PC-9 (cell line): ENCODE measurements around the gene SMCO2. TPM values are rescaled to one million over a fixed set of nuclear protein-coding genes. Genes with fewer than 3 reads are reported as not detected.

Experiments
- BruUV-seq: library from RNA; stranded (reverse); fragments of 400-500 nt; replicated peaks from 2 replicates; lab custom pipeline; 2021; lab: Mats Ljungman, UMichigan
- CTCF ChIA-PET: fragments of 300-600 bp; sonication (Branson Sonifier 250); formaldehyde crosslinking; loops from one replicate; lab custom pipeline; 2022; ENCODE audit warnings: antibody characterized with exemption; lab: Charles Lee
- POLR2A ChIA-PET: fragments of 300-600 bp; sonication (Branson Sonifier 250); formaldehyde crosslinking; loops from one replicate; lab custom pipeline; 2022; ENCODE audit warnings: antibody characterized with exemption; ENCODE audit not compliant: unreplicated experiment; lab: Charles Lee
- DNase-seq, 2 experiments: peaks; one replicate each; pipeline versions ENCODE4 v3.0.0 to v3.0.0-alpha.2; 2015 to 2022; ENCODE audit warnings: mixed read lengths in 1 of 2
- H2AFZ ChIP-seq: fragments of 200-600 bp; sonication (generic); 2 replicates; pipeline ENCODE4 v1.8.1; 2017; ENCODE audit warnings: antibody characterized with exemption
- H3F3A ChIP-seq: fragments of 200-600 bp; sonication (generic); 2 replicates; pipeline ENCODE4 v1.8.1; 2017; ENCODE audit warnings: antibody characterized with exemption, mild to moderate bottlenecking, low read depth; ENCODE audit not compliant: insufficient read depth
- H3K27ac ChIP-seq: fragments of 200-600 bp; sonication (generic); 2 replicates; pipeline ENCODE4 v1.6.1; 2016; ENCODE audit warnings: mixed run types
- H3K27me3 ChIP-seq: fragments of 200-600 bp; sonication (generic); 2 replicates; pipeline ENCODE4 v1.6.1; 2016; ENCODE audit warnings: low read depth, mixed run types; ENCODE audit not compliant: insufficient read depth
- H3K36me3 ChIP-seq: fragments of 200-600 bp; sonication (generic); 2 replicates; pipeline ENCODE4 v1.6.1; 2016; ENCODE audit warnings: low read depth, mixed run types
- H3K4me1 ChIP-seq: fragments of 200-600 bp; sonication (generic); replicated peaks from 2 replicates; pipeline ENCODE4 v1.6.1; 2016; ENCODE audit warnings: mixed run types; ENCODE audit not compliant: insufficient read depth
- H3K4me2 ChIP-seq: fragments of 200-600 bp; sonication (generic); 2 replicates; pipeline ENCODE4 v1.6.1; 2017; ENCODE audit warnings: mixed run types
- H3K4me3 ChIP-seq: fragments of 200-600 bp; sonication (generic); 2 replicates; pipeline ENCODE4 v1.6.1; 2016; ENCODE audit warnings: mixed run types
- H3K79me2 ChIP-seq: fragments of 200-600 bp; sonication (generic); 2 replicates; pipeline ENCODE4 v1.6.1; 2017; ENCODE audit warnings: low read depth, mixed run types
- H3K9me2 ChIP-seq: fragments of 200-600 bp; sonication (generic); 2 replicates; pipeline ENCODE4 v1.8.1; 2017; ENCODE audit warnings: mild to moderate bottlenecking; ENCODE audit not compliant: insufficient read depth
- H3K9me3 ChIP-seq: fragments of 200-600 bp; sonication (generic); 2 replicates; pipeline ENCODE4 v1.8.1; 2016; ENCODE audit warnings: low read depth; ENCODE audit not compliant: insufficient read depth
- H4K20me1 ChIP-seq: fragments of 200-600 bp; sonication (generic); 2 replicates; pipeline ENCODE4 v1.8.1; 2017; ENCODE audit not compliant: insufficient read depth
- CTCF ChIP-seq: fragments of 200-600 bp; sonication (generic); conservative IDR thresholded peaks from 2 replicates; pipeline ENCODE4 v1.6.1; 2017; ENCODE audit warnings: mixed run types, antibody characterized with exemption, mild to moderate bottlenecking, moderate library complexity
- EZH2 ChIP-seq: fragments of 200-600 bp; sonication (generic); IDR thresholded peaks from 2 replicates; pipeline ENCODE4 v1.8.0; 2017; ENCODE audit warnings: antibody characterized with exemption, low read depth
- intact Hi-C: fragments of 100-400 bp; cut with micrococcal nuclease; formaldehyde crosslinking; loops from one replicate; pipeline ENCODE4 v1.10.0; 2022; ENCODE audit not compliant: unreplicated experiment
- total RNA-seq: library from RNA; stranded (reverse); gene quantifications from 2 replicates; pipeline ENCODE4 v1.2.3, GENCODE V29; 2021

SMCO2 gene
- total RNA-seq, 1 experiment from 2014 or later, result 3.7 TPM

DNA sequence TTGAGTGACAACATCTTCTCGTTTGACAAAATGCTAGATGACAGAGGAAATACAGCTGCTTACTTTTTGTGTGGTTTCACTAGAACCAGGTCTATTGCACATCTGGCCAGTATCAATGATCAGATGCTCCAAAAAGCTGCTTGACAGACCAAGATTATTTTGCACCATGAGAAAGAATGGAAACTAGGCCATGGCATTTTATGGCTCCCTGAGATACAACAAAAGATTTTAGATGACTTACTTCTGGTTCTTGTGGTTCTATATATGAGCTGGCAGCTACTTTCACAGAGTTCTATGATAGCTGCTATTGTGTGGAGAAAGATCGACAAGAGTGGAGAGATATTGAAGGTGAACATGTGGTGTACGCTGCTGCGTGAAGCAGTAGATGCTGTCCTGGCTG lies 51.6 kb downstream of the SMCO2 start:
- H2AFZ ChIP-seq, result no peak overlapping the region
- ChIA-PET CTCF (no interaction called here), POLR2A (no interaction called here)
- TF ChIP-seq EZH2 (no peak), CTCF (no peak)
- no peaks in the 10 kb centered on the region for H3F3A ChIP-seq
- H3K4me3 ChIP-seq, result no peak overlapping the region
- no peaks in the 10 kb centered on the region for H3K9me3 ChIP-seq
- no peaks in the 10 kb centered on the region for H4K20me1 ChIP-seq
- no peaks in the 10 kb centered on the region for H3K36me3 ChIP-seq
- no peaks in the 10 kb centered on the region for H3K79me2 ChIP-seq
- H3K4me1 ChIP-seq, result no peaks in the 10 kb centered on the region
- intact Hi-C loops, result no loop called here
- H3K9me2 ChIP-seq, result no peaks in the 10 kb centered on the region
- H3K27ac ChIP-seq, result no peak overlapping the region
- BruUV-seq, result no TSS peak
- no peak overlapping the region for H3K4me2 ChIP-seq
- DNase-seq, result no peak
- no peaks in the 10 kb centered on the region for H3K27me3 ChIP-seq

DNA sequence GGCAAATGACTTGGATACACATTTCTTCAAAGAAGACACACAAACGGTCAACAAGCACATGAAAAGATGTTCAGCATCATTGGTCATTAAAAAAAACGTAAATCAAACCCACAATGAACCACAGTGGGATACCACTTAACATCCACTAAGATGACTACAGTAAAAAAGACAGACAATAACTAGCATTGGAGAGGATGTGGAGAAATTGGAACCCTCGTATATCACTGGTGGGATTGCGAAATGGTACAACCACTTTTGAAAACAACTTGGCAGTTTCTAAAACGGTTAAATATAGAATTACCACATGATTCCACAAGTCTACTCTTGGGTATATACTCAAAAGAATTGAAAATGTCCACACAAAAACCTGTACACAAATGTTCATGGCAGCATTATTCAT lies 52.2 kb downstream of the SMCO2 start:
- Histone ChIP-seq H3K79me2 (no peaks in the 10 kb centered on the region), H3K36me3 (no peaks in the 10 kb centered on the region), H3K9me2 (no peaks in the 10 kb centered on the region), H3F3A (no peaks in the 10 kb centered on the region), H3K27ac (no peak overlapping the region), H3K9me3 (no peaks in the 10 kb centered on the region), H3K27me3 (no peaks in the 10 kb centered on the region), H2AFZ (no peak overlapping the region), H3K4me3 (no peak overlapping the region), H3K4me1 (no peaks in the 10 kb centered on the region), H3K4me2 (no peak overlapping the region), H4K20me1 (no peaks in the 10 kb centered on the region)
- intact Hi-C loops, result no loop called here
- BruUV-seq, result no TSS peak
- POLR2A ChIA-PET, result no interaction called here
- no peak for DNase-seq
- CTCF ChIA-PET, result no interaction called here
- TF ChIP-seq EZH2 (no peak), CTCF (no peak)

DNA sequence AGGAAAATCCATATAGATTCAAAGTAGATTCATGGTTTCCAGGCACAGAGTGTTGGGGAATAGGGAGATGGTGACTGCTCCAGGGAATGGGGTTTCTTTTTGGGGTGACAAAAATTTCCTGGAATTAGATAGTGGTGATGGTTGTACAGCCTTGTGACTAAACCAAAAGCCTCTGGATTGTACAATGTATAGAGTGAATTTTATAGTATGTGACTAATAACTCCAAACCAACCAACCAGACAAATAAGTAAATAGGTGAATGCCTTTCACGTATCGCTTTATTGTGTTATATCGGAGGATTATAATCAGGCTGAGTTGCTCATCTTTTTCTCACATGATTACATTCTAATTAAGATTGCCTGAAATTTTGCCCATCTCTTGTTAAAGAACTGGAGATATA lies 52.8 kb downstream of the SMCO2 start:
- no peak overlapping the region for H3K4me3 ChIP-seq
- no peak for DNase-seq
- H2AFZ ChIP-seq, result no peak overlapping the region
- no peak overlapping the region for H3K27ac ChIP-seq
- H3K79me2 ChIP-seq, result no peaks in the 10 kb centered on the region
- no TSS peak for BruUV-seq
- no peak overlapping the region for H3K4me2 ChIP-seq
- H3K9me2 ChIP-seq, result no peaks in the 10 kb centered on the region
- POLR2A ChIA-PET, result interaction anchor here (0.7 kb wide), 1 partner anchor 447 kb away, joined by 3 read pairs; no protein-coding TSS in a partner anchor
- no peak for TF ChIP-seq EZH2
- no peak for TF ChIP-seq CTCF
- H3K27me3 ChIP-seq, result no peaks in the 10 kb centered on the region
- H3K4me1 ChIP-seq, result no peaks in the 10 kb centered on the region
- no peaks in the 10 kb centered on the region for H3K36me3 ChIP-seq
- no peaks in the 10 kb centered on the region for H3F3A ChIP-seq
- CTCF ChIA-PET, result no interaction called here
- H3K9me3 ChIP-seq, result no peaks in the 10 kb centered on the region
- intact Hi-C loops, result no loop called here
- H4K20me1 ChIP-seq, result no peaks in the 10 kb centered on the region
